Breast epithelium (tissue), 3 donors: Measurements from ENCODE around the gene SEC14L5.

Experiments used
- CTCF ChIP-seq, 3 donors: fragments of 450-650 bp; IDR thresholded peaks; one replicate each; pipeline ENCODE4 v1.5.1; 2016 to 2017; ENCODE audit warnings: antibody characterized with exemption in 3 of 3, mild to moderate bottlenecking in 3 of 3, moderate library complexity in 3 of 3
- POLR2A ChIP-seq: fragments of 450-650 bp; IDR thresholded peaks from one replicate; pipeline ENCODE4 v1.6.1; 2016; ENCODE audit warnings: antibody characterized with exemption, mild to moderate bottlenecking, moderate library complexity
- POLR2AphosphoS5 ChIP-seq, 3 donors: sonication (generic); formaldehyde crosslinking; IDR thresholded peaks; one replicate each; pipeline ENCODE4 v1.6.1; 2017; ENCODE audit warnings: antibody characterized with exemption in 3 of 3

GRCh38 chr16:5059386-5060072 lies 101.4 kb downstream of the SEC14L5 start:
- no peak for TF ChIP-seq CTCF (IDR thresholded peaks at IDR 0.05)
- TF ChIP-seq POLR2A: no peak
- no peak for TF ChIP-seq POLR2AphosphoS5 (IDR thresholded peaks at IDR 0.05)
